IPS DF 6.9 (cell line): ENCODE measurements around the gene NCS1.

Experiments
- DNase-seq: peaks from one replicate; pipeline ENCODE4 v3.0.0-alpha.2; 2013; ENCODE audit warnings: low read depth, low spot score
- H3K27ac ChIP-seq: one replicate; pipeline ENCODE4 v1.5.1; 2013; ENCODE audit warnings: low read length, control low read depth
- H3K27me3 ChIP-seq: 2 replicates; pipeline ENCODE4 v1.6.1; 2013; ENCODE audit warnings: mild to moderate bottlenecking, low read length; ENCODE audit not compliant: control insufficient read depth, insufficient read depth
- H3K36me3 ChIP-seq: 2 replicates; pipeline ENCODE4 v1.6.1; 2013; ENCODE audit warnings: low read length; ENCODE audit not compliant: control insufficient read depth, insufficient read depth
- H3K4me1 ChIP-seq: 2 replicates; pipeline ENCODE4 v1.6.1; 2013; ENCODE audit warnings: low read length; ENCODE audit not compliant: control insufficient read depth, insufficient read depth
- H3K4me3 ChIP-seq: 2 replicates; pipeline ENCODE4 v1.5.1; 2013; ENCODE audit warnings: mild to moderate bottlenecking, low read length
- H3K9me3 ChIP-seq: 2 replicates; pipeline ENCODE4 v1.6.1; 2013; ENCODE audit warnings: low read length, inconsistent platforms; ENCODE audit not compliant: control insufficient read depth, insufficient read depth
- WGBS: extraction: QIAGEN DNeasy Blood & Tissue Kit; methylation state at CpG from one replicate; pipeline ENCODE4 v1.1.7; 2013; ENCODE audit warnings: mixed read lengths, missing lambda C conversion rate; ENCODE audit not compliant: insufficient read length, insufficient coverage; 5-methylcytosine and 5-hydroxymethylcytosine counted together

Gene NCS1

GRCh38 chr9:130212543-130213297, 40.5 kb downstream of the NCS1 start:
- WGBS = no CpG with 5 or more reads among the region's 17 CpGs
- no peak for DNase-seq
- peaks cover 5% of the 10 kb centered on the region; the same call in 1 of the 2 replicates for H3K4me1 ChIP-seq
- no peak overlapping the region for H3K27ac ChIP-seq
- no peaks in the 10 kb centered on the region for H3K27me3 ChIP-seq
- H3K9me3 ChIP-seq = no peaks in the 10 kb centered on the region
- no peaks in the 10 kb centered on the region for H3K36me3 ChIP-seq
- no peak overlapping the region for H3K4me3 ChIP-seq

GRCh38 chr9:130213911-130214761, 41.9 kb downstream of the NCS1 start:
- peak; percentile 52 for DNase-seq
- peaks cover 5% of the 10 kb centered on the region; the same call in 1 of the 2 replicates for H3K36me3 ChIP-seq
- no peaks in the 10 kb centered on the region for H3K9me3 ChIP-seq
- H3K27me3 ChIP-seq = no peaks in the 10 kb centered on the region
- no CpG with 5 or more reads among the region's 19 CpGs for WGBS
- H3K27ac ChIP-seq = no peak overlapping the region
- H3K4me3 ChIP-seq = no peak overlapping the region
- peaks cover 3% of the 10 kb centered on the region; the same call in 1 of the 2 replicates for H3K4me1 ChIP-seq

GRCh38 chr9:130214776-130215340, 42.7 kb downstream of the NCS1 start:
- H3K36me3 ChIP-seq = peaks cover 5% of the 10 kb centered on the region; the same call in 1 of the 2 replicates
- H3K9me3 ChIP-seq = no peaks in the 10 kb centered on the region
- no peak overlapping the region for H3K27ac ChIP-seq
- peaks cover 3% of the 10 kb centered on the region; the same call in 1 of the 2 replicates for H3K4me1 ChIP-seq
- no peak for DNase-seq
- no CpG with 5 or more reads among the region's 3 CpGs for WGBS
- no peaks in the 10 kb centered on the region for H3K27me3 ChIP-seq
- H3K4me3 ChIP-seq = no peak overlapping the region

GRCh38 chr9:130215341-130216119, 43.3 kb downstream of the NCS1 start:
- Histone ChIP-seq H3K36me3 (peaks cover 5% of the 10 kb centered on the region; the same call in 1 of the 2 replicates), H3K4me3 (no peak overlapping the region), H3K4me1 (peaks cover 3% of the 10 kb centered on the region; the same call in 1 of the 2 replicates), H3K9me3 (no peaks in the 10 kb centered on the region), H3K27ac (no peak overlapping the region), H3K27me3 (no peaks in the 10 kb centered on the region)
- no peak for DNase-seq
- WGBS = no CpG with 5 or more reads among the region's 16 CpGs

GRCh38 chr9:130217838-130218237, 45.6 kb downstream of the NCS1 start:
- no CpG with 5 or more reads among the region's 10 CpGs for WGBS
- Histone ChIP-seq H3K36me3 (peaks cover 5% of the 10 kb centered on the region; the same call in 1 of the 2 replicates), H3K27me3 (no peaks in the 10 kb centered on the region), H3K9me3 (no peaks in the 10 kb centered on the region), H3K4me3 (no peak overlapping the region), H3K27ac (no peak overlapping the region), H3K4me1 (peaks cover 3% of the 10 kb centered on the region; the same call in 1 of the 2 replicates)
- no peak for DNase-seq

GRCh38 chr9:130219661-130220096, 47.5 kb downstream of the NCS1 start:
- Histone ChIP-seq H3K4me3 (no peak overlapping the region), H3K36me3 (peaks cover 5% of the 10 kb centered on the region; the same call in 1 of the 2 replicates), H3K27me3 (no peaks in the 10 kb centered on the region), H3K9me3 (no peaks in the 10 kb centered on the region), H3K27ac (no peak overlapping the region), H3K4me1 (peaks cover 2% of the 10 kb centered on the region; the same call in 1 of the 2 replicates)
- WGBS = no CpG with 5 or more reads among the region's 16 CpGs
- no peak for DNase-seq

GRCh38 chr9:130220352-130220751, 48.1 kb downstream of the NCS1 start:
- H3K4me1 ChIP-seq = peaks cover under 1% of the 10 kb centered on the region; the same call in 1 of the 2 replicates
- H3K36me3 ChIP-seq = peaks cover 5% of the 10 kb centered on the region; the same call in 1 of the 2 replicates
- no CpG with 5 or more reads among the region's 9 CpGs for WGBS
- H3K4me3 ChIP-seq = no peak overlapping the region
- no peaks in the 10 kb centered on the region for H3K9me3 ChIP-seq
- DNase-seq = no peak
- no peak overlapping the region for H3K27ac ChIP-seq
- no peaks in the 10 kb centered on the region for H3K27me3 ChIP-seq

- WGBS = no CpG with 5 or more reads among the region's 9 CpGs
- no peaks in the 10 kb centered on the region for H3K27me3 ChIP-seq
- no peak for DNase-seq
- no peaks in the 10 kb centered on the region for H3K4me1 ChIP-seq
- no peak overlapping the region for H3K4me3 ChIP-seq
- H3K27ac ChIP-seq = no peak overlapping the region
- no peaks in the 10 kb centered on the region; the same call in 1 of the 2 replicates for H3K9me3 ChIP-seq
- peaks cover 8% of the 10 kb centered on the region; the same call in 1 of the 2 replicates for H3K36me3 ChIP-seq
These were observed 50.6 kb downstream of the NCS1 start for GRCh38 chr9:130222833-130223232.

- Histone ChIP-seq H3K9me3 (no peaks in the 10 kb centered on the region; the same call in 1 of the 2 replicates), H3K4me1 (no peaks in the 10 kb centered on the region), H3K27ac (no peak overlapping the region), H3K36me3 (0 out of 2 replicates have a peak, but pooled peaks cover 3% of the 10 kb centered on the region), H3K27me3 (no peaks in the 10 kb centered on the region), H3K4me3 (no peak overlapping the region)
- DNase-seq = no peak
- no CpG with 5 or more reads among the region's 11 CpGs for WGBS
These were observed 52.9 kb downstream of the NCS1 start for GRCh38 chr9:130225071-130225470.
